OCI-LY7 (cell line): ENCODE data around the gene KLHL11.

Experiments
- EZH2phosphoT487 ChIP-seq: fragments of 200-600 bp; sonication (generic); IDR thresholded peaks from 2 replicates; pipeline ENCODE4 v1.6.1; 2018; ENCODE audit warnings: low read depth, borderline replicate concordance, mild to moderate bottlenecking, mixed run types, antibody characterized with exemption, low read length, moderate library complexity, mixed read lengths
- TF ChIP-seq, protein P1 (sequence below): fragments of 200-600 bp; sonication (generic); conservative IDR thresholded peaks from 2 replicates; pipeline ENCODE4 v1.5.1; 2014; ENCODE audit warnings: mild to moderate bottlenecking, antibody characterized with exemption, low read length, moderate library complexity, mixed read lengths

- TF ChIP-seq, protein P1, sequence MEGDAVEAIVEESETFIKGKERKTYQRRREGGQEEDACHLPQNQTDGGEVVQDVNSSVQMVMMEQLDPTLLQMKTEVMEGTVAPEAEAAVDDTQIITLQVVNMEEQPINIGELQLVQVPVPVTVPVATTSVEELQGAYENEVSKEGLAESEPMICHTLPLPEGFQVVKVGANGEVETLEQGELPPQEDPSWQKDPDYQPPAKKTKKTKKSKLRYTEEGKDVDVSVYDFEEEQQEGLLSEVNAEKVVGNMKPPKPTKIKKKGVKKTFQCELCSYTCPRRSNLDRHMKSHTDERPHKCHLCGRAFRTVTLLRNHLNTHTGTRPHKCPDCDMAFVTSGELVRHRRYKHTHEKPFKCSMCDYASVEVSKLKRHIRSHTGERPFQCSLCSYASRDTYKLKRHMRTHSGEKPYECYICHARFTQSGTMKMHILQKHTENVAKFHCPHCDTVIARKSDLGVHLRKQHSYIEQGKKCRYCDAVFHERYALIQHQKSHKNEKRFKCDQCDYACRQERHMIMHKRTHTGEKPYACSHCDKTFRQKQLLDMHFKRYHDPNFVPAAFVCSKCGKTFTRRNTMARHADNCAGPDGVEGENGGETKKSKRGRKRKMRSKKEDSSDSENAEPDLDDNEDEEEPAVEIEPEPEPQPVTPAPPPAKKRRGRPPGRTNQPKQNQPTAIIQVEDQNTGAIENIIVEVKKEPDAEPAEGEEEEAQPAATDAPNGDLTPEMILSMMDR: peak; percentile 62
- no peak for TF ChIP-seq EZH2phosphoT487
These were observed 20.5 kb upstream of the KLHL11 start for GRCh38 chr17:41885733-41886132.
